ENCODE measurements around the gene IGF2R.

DNA sequence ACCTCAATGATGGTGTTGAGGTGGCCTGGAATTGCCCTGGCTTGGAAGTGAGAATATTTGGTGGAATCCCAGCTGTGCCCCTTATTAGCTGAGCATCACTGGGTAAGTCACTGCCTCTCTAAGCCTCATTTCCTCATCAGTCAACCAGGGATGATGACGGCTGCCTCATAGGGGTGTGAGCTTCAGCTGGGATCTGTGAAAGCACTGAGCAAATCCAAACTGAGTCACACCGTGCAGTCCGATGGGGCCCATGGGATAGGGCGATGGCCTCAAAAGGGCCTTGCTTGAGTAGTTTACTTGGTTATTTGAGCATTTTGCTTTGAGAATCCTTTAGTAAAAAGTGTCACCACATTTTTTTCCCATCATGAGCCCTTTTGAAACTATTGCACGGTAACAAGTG, 153.9 kb downstream of the IGF2R start:
- TF ChIP-seq, protein P1, sequence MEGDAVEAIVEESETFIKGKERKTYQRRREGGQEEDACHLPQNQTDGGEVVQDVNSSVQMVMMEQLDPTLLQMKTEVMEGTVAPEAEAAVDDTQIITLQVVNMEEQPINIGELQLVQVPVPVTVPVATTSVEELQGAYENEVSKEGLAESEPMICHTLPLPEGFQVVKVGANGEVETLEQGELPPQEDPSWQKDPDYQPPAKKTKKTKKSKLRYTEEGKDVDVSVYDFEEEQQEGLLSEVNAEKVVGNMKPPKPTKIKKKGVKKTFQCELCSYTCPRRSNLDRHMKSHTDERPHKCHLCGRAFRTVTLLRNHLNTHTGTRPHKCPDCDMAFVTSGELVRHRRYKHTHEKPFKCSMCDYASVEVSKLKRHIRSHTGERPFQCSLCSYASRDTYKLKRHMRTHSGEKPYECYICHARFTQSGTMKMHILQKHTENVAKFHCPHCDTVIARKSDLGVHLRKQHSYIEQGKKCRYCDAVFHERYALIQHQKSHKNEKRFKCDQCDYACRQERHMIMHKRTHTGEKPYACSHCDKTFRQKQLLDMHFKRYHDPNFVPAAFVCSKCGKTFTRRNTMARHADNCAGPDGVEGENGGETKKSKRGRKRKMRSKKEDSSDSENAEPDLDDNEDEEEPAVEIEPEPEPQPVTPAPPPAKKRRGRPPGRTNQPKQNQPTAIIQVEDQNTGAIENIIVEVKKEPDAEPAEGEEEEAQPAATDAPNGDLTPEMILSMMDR (IDR thresholded peaks at IDR 0.05): no peak
- TF ChIP-seq EZH2 (IDR thresholded peaks at IDR 0.05; ENCODE audit: borderline replicate concordance, insufficient read depth, low read depth, low read length, poor library complexity, severe bottlenecking): no peak
